ENCODE results near the gene PRDM2. TPM values are rescaled to one million over a fixed set of nuclear protein-coding genes. Genes with fewer than 3 reads are reported as not detected.

PRDM2 gene
- total RNA-seq, 2 experiments from 2014 or later: 41.7 to 44.6 TPM

DNA sequence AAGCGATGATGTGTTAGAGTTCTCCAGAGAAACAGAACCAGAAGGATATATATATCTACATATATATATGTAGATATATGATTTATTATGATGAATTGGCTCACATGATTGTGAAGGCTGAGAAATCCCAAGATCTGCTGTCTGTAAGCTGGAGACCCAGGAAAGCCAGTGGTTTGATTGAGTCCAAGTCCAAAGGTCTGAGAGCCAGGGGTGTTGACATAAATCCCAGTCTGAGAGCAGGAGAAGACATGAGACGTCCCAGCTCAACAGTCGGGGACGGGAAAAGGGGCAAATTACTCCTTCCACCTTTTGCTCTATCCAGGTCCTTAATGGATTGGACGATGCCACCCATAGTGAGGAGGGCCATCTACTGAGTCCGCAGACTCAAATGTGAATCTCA lies 126.6 kb downstream of the PRDM2 start:
- no peaks in the 10 kb centered on the region for H3K36me3 Mint-ChIP-seq
- DNase-seq: no peak
- intact Hi-C loops (cut with micrococcal nuclease): no loop called here
- H3K27ac Mint-ChIP-seq: no peak overlapping the region
- H3K9me3 Mint-ChIP-seq: no peaks in the 10 kb centered on the region
- H3K27me3 Mint-ChIP-seq: peaks cover 7% of the 10 kb centered on the region
- POLR2A ChIA-PET: no interaction called here
- H3K4me3 Mint-ChIP-seq: no peak overlapping the region
- H3K4me1 Mint-ChIP-seq (ENCODE audit: low read depth): peaks cover 6% of the 10 kb centered on the region
- CTCF ChIA-PET: no interaction called here

DNA sequence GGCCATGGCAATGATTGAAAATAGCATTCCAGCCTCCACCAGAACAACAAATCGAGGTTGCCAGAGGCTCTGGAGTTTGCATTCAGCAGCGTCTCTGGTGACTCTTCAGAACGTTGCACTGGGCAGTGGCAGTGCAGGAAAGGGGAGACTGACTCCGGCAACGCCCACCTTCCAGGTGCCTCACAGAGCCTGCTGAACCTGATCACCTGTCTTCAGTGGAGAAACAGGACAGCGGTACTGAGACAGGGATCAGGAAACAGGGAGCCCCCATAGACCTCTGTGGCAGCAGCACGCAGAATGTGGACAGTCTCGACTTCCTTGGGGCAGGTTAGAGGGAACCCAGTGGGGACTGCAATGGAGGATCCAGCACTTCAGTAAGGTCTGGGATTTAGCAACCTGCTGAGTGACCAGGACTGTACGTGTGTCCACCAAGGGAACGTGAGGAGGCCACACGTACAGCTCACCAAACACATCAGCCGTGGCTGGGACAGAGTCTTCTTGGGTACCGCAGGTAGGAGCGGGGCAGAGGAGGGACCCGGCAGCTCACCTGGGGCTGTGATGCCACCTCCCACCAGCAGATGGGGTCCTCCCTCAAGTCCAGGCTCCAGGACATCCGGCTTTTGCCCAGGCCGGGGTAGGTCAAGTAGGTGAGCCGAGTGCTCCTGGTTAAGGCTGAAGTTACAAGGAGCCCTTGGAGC lies 128.6 kb downstream of the PRDM2 start:
- H3K4me3 Mint-ChIP-seq: peak overlapping the region; percentile 23
- intact Hi-C loops (cut with micrococcal nuclease): no loop called here

DNA sequence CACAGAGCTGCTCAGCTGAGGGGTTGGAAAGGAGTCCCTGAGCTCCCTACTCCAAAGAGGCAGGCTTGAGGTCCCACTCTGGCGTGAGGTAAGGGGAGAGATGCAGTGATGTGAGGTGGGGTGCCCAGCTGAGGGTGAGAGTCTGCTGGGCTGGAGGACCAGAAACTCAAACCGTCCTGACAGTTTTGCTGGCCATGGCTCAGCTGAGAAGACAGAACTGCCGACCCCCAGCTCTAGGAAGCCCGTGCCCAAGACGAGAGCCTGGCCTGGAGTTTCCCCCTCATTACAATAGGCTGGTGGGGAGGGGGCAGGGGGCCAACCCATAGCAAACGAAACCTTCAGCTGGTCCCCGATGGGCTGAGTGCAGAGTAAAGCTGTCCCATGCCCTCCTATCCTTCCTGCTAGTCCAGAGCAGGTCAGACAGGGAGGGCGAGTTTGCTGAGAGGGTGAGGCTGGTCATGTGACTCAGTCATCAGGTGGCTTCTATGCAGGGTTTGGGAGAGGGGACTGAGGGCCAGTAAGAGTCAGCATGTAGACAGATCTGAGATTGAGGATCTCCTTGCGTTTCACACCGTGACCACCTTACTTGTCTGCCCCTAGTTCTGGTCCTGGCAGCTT lies 129.3 kb downstream of the PRDM2 start:
- no peaks in the 10 kb centered on the region for H3K9me3 Mint-ChIP-seq
- peaks cover 6% of the 10 kb centered on the region for H3K4me1 Mint-ChIP-seq (ENCODE audit: low read depth)
- peak overlapping the region; percentile 23 for H3K4me3 Mint-ChIP-seq
- intact Hi-C loops (cut with micrococcal nuclease): no loop called here
- CTCF ChIA-PET: interaction anchor here (0.8 to 1.7 kb wide), 5 partner anchors 12 to 174 kb away, joined by 3 to 5 read pairs (median 3); no protein-coding TSS in a partner anchor
- DNase-seq: no peak
- no peaks in the 10 kb centered on the region for H3K36me3 Mint-ChIP-seq
- peaks cover 7% of the 10 kb centered on the region for H3K27me3 Mint-ChIP-seq
- no peak overlapping the region for H3K27ac Mint-ChIP-seq
- POLR2A ChIA-PET: no interaction called here

More for the DNA sequence above, 128.6 kb downstream of the PRDM2 start:
- ChIA-PET POLR2A (no interaction called here), CTCF (interaction anchor here (0.8 to 1.8 kb wide), 6 partner anchors 13 to 173 kb away, joined by 3 to 7 read pairs (median 4); no protein-coding TSS in a partner anchor)
- peaks cover 6% of the 10 kb centered on the region for H3K4me1 Mint-ChIP-seq (ENCODE audit: low read depth)
- H3K27me3 Mint-ChIP-seq: peaks cover 7% of the 10 kb centered on the region
- H3K9me3 Mint-ChIP-seq: no peaks in the 10 kb centered on the region
- H3K36me3 Mint-ChIP-seq: no peaks in the 10 kb centered on the region
- peak; percentile 61 for DNase-seq
- H3K27ac Mint-ChIP-seq: no peak overlapping the region

DNA sequence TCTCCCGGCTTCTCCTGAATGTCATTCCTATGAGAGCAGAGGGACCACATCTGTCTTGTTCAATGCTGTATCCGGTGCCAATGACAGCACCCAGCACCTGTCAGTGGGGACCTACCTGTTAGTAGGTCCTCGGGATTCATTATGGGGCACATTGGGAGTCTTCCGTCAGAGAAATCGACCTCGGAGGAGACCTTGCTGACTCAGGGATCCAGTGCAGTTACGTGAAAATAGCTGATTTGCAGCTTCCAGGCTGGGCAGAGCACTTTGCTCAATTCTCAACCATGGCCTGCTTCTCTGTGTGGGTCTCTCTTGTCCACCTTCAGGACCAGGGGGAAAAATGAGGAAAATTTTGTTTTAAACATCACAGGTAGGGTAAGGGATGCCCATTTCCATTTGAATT lies 130.2 kb downstream of the PRDM2 start:
- Mint-ChIP-seq H3K4me1 (ENCODE audit: low read depth) (peaks cover 6% of the 10 kb centered on the region), H3K27ac (no peak overlapping the region), H3K36me3 (no peaks in the 10 kb centered on the region), H3K9me3 (no peaks in the 10 kb centered on the region), H3K27me3 (peaks cover 7% of the 10 kb centered on the region), H3K4me3 (no peak overlapping the region)
- intact Hi-C loops (cut with micrococcal nuclease): loop anchor here (10.0 kb wide), 1 partner anchor 125 kb away; no protein-coding TSS in a partner anchor
- ChIA-PET CTCF (interaction anchor here (0.6 kb wide), 1 partner anchor 148 kb away, joined by 3 read pairs; no protein-coding TSS in a partner anchor), POLR2A (no interaction called here)
- DNase-seq: no peak

DNA sequence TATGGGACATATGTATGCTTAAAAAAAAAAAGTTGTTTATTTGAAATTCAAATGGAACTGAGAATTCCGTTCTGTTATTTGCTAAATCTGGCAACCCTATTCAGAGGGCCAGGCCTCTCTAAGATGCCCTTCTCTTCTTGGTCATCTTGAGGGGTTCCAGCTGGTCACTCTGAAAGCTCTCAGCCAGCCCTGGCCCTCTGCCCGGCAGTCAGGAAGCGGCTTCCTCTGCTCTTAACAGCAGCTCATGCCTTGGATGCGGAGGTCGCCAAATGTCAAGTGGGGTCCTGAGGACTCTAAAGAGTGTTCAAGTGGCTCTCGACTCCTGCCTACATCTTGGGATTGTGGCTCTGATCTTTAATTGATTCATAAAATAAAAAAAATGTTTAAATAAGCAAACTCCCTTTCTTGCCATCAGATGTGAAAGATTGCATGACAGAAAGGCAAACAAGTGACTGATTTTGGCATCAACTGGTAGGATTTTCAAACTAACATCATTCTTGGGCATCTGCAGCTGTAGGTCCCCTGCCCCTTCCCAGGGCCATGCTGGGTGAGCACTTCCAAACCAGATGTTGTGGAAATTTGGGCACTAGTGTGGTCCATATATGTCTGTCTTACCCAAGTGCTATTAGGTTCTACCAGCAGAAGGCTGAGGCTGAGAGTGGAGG lies 130.8 kb downstream of the PRDM2 start:
- peaks cover 6% of the 10 kb centered on the region for H3K4me1 Mint-ChIP-seq (ENCODE audit: low read depth)
- intact Hi-C loops (cut with micrococcal nuclease): loop anchor here (10.0 kb wide), 1 partner anchor 124 kb away; no protein-coding TSS in a partner anchor
- H3K9me3 Mint-ChIP-seq: no peaks in the 10 kb centered on the region
- peaks cover 9% of the 10 kb centered on the region for H3K27me3 Mint-ChIP-seq
- no peak for DNase-seq
- no peak overlapping the region for H3K27ac Mint-ChIP-seq
- POLR2A ChIA-PET: no interaction called here
- H3K36me3 Mint-ChIP-seq: no peaks in the 10 kb centered on the region
- CTCF ChIA-PET: interaction anchor here (0.6 kb wide), 1 partner anchor 148 kb away, joined by 3 read pairs; no protein-coding TSS in a partner anchor
- H3K4me3 Mint-ChIP-seq: no peak overlapping the region

DNA sequence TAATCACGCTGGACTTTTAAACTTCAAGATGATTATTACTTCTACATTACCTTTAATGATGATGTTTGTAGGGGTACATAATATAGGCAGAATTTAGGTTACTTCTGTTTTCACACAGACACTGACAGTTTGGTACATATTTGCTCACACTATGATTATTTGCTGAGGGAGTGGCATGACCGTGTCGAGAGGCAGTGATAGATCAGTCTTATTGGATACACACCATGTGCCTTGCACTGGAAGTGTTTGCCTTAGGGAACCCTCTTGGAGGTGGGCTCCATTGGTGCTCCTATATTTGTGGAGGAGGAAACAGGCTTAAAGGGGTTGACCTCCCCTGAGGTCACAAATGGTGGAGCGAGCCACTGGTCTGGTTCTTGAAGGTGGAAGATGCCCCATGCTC lies 132.1 kb downstream of the PRDM2 start:
- POLR2A ChIA-PET: no interaction called here
- CTCF ChIA-PET: no interaction called here
- no peaks in the 10 kb centered on the region for H3K36me3 Mint-ChIP-seq
- peaks cover 6% of the 10 kb centered on the region for H3K4me1 Mint-ChIP-seq (ENCODE audit: low read depth)
- DNase-seq: no peak
- peaks cover 3% of the 10 kb centered on the region for H3K9me3 Mint-ChIP-seq
- peaks cover 13% of the 10 kb centered on the region for H3K27me3 Mint-ChIP-seq
- intact Hi-C loops (cut with micrococcal nuclease): loop anchor here (10.0 kb wide), 1 partner anchor 123 kb away; no protein-coding TSS in a partner anchor
- no peak overlapping the region for H3K4me3 Mint-ChIP-seq
- no peak overlapping the region for H3K27ac Mint-ChIP-seq

DNA sequence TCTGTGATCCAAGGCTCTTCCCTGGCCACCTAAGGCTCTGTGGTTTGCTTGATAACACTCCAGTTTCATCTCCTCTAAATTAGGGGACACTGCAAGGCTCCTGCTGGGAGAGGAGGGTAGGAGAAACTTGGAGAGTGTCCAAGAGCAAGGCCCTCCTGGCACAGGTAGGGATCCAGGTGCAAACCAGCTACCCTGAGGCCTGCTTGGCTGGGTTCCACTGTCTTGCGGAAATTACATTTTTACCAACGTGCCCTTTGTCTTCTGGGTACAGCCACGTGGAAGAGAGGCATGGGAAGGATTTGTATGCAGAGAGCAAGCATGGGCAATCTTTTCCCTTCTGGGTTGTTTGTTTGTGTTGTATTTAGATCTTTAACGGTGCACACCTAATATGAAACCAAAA lies 132.5 kb downstream of the PRDM2 start:
- ChIA-PET POLR2A (no interaction called here), CTCF (no interaction called here)
- Mint-ChIP-seq H3K4me3 (no peak overlapping the region), H3K9me3 (peaks cover 3% of the 10 kb centered on the region), H3K27me3 (peaks cover 13% of the 10 kb centered on the region), H3K36me3 (no peaks in the 10 kb centered on the region), H3K27ac (no peak overlapping the region), H3K4me1 (ENCODE audit: low read depth) (peaks cover 6% of the 10 kb centered on the region)
- intact Hi-C loops (cut with micrococcal nuclease): loop anchor here (10.0 kb wide), 1 partner anchor 122 kb away; no protein-coding TSS in a partner anchor
- no peak for DNase-seq

DNA sequence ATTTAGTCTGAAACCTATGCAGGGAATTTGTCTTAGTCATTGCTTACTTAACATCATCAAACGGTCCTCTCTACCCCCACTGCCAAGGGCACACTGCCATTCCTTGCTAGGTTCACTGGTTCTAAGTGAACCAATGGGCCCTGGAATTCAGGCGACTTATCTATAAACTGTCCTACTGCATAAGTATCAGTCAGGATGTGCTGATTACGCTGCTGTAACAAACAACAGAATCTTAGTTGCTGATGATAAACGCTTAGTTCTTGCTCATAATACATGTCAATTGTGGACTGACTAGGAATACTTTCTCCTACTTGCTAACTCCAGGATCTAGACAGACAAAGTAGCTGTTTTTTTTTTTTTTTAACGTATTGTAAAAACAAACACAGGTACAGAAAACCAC lies 136.1 kb downstream of the PRDM2 start:
- ChIA-PET CTCF (no interaction called here), POLR2A (no interaction called here)
- DNase-seq: no peak
- H3K4me1 Mint-ChIP-seq (ENCODE audit: low read depth): no peaks in the 10 kb centered on the region
- no peak overlapping the region for H3K4me3 Mint-ChIP-seq
- H3K27ac Mint-ChIP-seq: no peak overlapping the region
- H3K9me3 Mint-ChIP-seq: peaks cover 4% of the 10 kb centered on the region
- peaks cover 12% of the 10 kb centered on the region for H3K27me3 Mint-ChIP-seq
- no peaks in the 10 kb centered on the region for H3K36me3 Mint-ChIP-seq
- intact Hi-C loops (cut with micrococcal nuclease): loop anchor here (10.0 kb wide), 1 partner anchor 119 kb away; no protein-coding TSS in a partner anchor

DNA sequence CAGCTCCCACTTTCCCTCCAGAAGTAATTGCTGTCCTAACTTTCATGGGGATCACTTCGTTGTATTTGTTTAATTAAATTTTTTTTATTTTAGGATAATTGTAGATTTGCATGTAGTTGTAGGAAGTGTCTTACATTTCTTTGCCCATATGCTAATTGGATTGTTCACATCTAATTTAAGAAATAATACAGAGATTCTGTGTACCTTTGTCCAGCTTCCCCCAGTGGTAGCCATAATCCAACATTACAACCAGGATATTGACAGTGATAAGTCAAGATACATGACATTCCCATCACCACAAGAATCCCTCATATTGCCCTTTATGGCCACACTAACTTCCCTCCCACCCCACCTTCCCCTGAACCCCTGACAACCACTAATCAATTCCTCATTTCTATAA lies 136.6 kb downstream of the PRDM2 start:
- Mint-ChIP-seq H3K27me3 (peaks cover 12% of the 10 kb centered on the region), H3K27ac (no peak overlapping the region), H3K4me3 (no peak overlapping the region), H3K4me1 (ENCODE audit: low read depth) (no peaks in the 10 kb centered on the region), H3K9me3 (peaks cover 4% of the 10 kb centered on the region), H3K36me3 (no peaks in the 10 kb centered on the region)
- POLR2A ChIA-PET: no interaction called here
- CTCF ChIA-PET: no interaction called here
- DNase-seq: no peak
- intact Hi-C loops (cut with micrococcal nuclease): loop anchor here (10.0 kb wide), 1 partner anchor 118 kb away; no protein-coding TSS in a partner anchor

DNA sequence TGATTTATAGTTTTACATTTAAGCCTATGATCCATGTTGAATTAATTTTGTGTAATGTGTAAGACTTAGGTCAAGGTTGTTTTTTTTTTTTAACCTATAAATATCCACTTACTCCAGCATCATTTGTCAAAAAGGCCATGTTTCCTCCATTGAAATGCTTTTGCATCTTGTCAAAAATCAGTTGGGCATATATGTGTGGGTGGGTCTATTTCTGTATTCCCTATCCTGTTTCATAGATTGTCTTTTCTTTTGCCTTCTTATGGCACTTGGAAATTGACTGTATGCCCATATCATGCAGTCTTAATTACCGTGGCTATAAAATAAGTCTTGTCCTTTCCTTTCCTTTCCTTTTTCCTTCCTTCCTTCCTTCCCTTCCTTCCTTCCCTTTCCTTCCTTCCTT lies 138.2 kb downstream of the PRDM2 start:
- ChIA-PET POLR2A (no interaction called here), CTCF (no interaction called here)
- H3K27me3 Mint-ChIP-seq: peaks cover 12% of the 10 kb centered on the region
- H3K36me3 Mint-ChIP-seq: no peaks in the 10 kb centered on the region
- no peaks in the 10 kb centered on the region for H3K4me1 Mint-ChIP-seq (ENCODE audit: low read depth)
- DNase-seq: no peak
- intact Hi-C loops (cut with micrococcal nuclease): loop anchor here (10.0 kb wide), 1 partner anchor 117 kb away; no protein-coding TSS in a partner anchor
- peaks cover 4% of the 10 kb centered on the region for H3K9me3 Mint-ChIP-seq
- no peak overlapping the region for H3K27ac Mint-ChIP-seq
- H3K4me3 Mint-ChIP-seq: no peak overlapping the region

DNA sequence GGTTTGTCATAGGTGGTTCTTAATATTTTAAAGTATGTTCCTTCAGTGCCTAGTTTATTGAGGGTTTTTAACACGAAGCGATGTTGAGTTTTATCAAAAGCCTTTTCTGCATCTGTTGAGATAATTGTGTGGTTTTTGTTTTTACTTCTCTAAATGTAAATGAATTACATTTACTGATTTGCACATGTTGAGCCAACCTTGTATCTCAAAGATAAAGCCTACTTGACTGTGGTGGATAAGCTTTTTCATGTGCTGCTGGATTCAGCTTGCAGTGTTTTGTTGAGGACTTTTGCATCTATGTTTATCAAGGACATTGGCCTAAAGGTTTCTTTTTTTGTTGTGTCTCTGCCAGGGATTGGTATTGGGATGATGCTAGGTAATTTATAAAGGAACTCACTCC lies 142.5 kb downstream of the PRDM2 start:
- peaks cover 2% of the 10 kb centered on the region for H3K9me3 Mint-ChIP-seq
- intact Hi-C loops (cut with micrococcal nuclease): no loop called here
- CTCF ChIA-PET: interaction anchor here (1.3 kb wide), 1 partner anchor 14 kb away, joined by 5 read pairs; no protein-coding TSS in a partner anchor
- H3K27ac Mint-ChIP-seq: no peak overlapping the region
- H3K4me3 Mint-ChIP-seq: no peak overlapping the region
- H3K4me1 Mint-ChIP-seq (ENCODE audit: low read depth): no peaks in the 10 kb centered on the region
- DNase-seq: no peak
- POLR2A ChIA-PET: no interaction called here
- H3K27me3 Mint-ChIP-seq: peaks cover 10% of the 10 kb centered on the region
- no peaks in the 10 kb centered on the region for H3K36me3 Mint-ChIP-seq

DNA sequence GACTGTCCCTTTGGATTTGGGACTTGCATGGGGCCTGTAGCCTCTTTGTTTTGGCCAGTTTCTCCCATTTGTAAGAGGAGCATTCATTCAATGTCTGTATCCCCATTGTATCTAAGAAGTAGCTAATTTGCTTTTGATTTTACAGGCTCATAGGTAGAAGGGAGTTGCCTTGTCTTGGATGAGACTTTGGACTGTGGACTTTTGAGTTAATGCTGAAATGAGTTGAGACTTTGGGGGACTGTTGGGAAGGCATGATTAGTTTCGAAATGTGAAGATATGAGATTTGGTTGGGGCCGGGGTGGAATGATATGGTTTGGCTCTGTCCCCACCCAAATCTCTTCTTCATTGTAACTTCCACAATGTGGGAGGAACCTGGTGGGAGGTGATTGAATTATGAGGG lies 151.7 kb downstream of the PRDM2 start:
- DNase-seq: no peak
- no peak overlapping the region for H3K27ac Mint-ChIP-seq
- peaks cover 5% of the 10 kb centered on the region for H3K27me3 Mint-ChIP-seq
- peaks cover 8% of the 10 kb centered on the region for H3K36me3 Mint-ChIP-seq
- H3K9me3 Mint-ChIP-seq: peaks cover 17% of the 10 kb centered on the region
- CTCF ChIA-PET: no interaction called here
- POLR2A ChIA-PET: no interaction called here
- no peaks in the 10 kb centered on the region for H3K4me1 Mint-ChIP-seq (ENCODE audit: low read depth)
- intact Hi-C loops (cut with micrococcal nuclease): no loop called here
- no peak overlapping the region for H3K4me3 Mint-ChIP-seq
